NCI-H1048 (cell line): ENCODE measurements around the gene ADH6.
"Not testable (repeated sequence)": the region's sequence is repeated elsewhere in the genome, so short reads cannot be mapped to it uniquely, and the experiment has no call there.

Experiments
- DNase-seq: peaks from one replicate; lab custom pipeline; 2025; lab: John Stamatoyannopoulos, UW

The ADH6 gene

DNA sequence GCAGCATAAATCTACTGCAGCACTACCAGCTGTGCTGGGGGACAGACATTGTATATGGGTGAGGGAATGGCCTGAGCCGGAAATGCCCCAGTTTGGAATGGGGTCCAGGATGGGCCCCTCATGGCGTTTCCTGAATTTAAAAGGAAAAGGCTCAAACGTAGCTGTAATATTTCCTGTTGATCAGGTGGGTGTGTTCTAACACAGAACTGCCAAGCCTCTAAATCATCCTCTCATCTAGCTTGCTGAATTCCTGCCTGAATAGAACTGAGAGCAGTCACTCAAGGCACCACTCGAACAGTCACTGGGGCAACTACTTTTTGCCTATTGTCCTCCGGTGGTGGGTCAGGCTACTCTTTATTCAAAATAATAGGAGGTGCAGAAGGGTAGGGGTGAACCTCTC is 28.7 kb downstream of the ADH6 start:
- no peak for DNase-seq

DNA sequence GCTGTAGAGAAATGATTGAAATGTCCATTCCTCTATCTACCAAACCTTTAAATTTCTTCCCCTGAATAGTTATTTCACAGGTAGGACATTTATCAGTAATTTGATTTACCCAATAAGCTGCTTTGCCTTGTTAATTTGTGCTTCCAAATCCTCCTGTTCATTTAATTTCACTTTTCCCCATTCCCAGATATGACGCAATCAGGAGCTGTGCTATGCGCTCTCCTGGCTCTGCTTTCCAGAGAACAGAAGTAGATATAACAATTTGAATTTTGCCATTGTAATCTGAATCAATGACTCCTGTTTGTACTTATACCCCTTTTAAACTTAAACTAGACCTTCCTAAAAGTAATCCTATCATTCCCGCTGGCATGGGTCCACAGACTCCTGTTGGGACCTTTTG is 29.1 kb downstream of the ADH6 start:
- not testable (repeated sequence) for DNase-seq

GRCh38 chr4:99186029-99186428 is 33.0 kb downstream of the ADH6 start:
- no peak for DNase-seq

- DNase-seq, result no peak
Observed at GRCh38 chr4:99185581-99185980, 33.5 kb downstream of the ADH6 start.

GRCh38 chr4:99180382-99181070 is 38.5 kb downstream of the ADH6 start:
- DNase-seq, result no peak

DNA sequence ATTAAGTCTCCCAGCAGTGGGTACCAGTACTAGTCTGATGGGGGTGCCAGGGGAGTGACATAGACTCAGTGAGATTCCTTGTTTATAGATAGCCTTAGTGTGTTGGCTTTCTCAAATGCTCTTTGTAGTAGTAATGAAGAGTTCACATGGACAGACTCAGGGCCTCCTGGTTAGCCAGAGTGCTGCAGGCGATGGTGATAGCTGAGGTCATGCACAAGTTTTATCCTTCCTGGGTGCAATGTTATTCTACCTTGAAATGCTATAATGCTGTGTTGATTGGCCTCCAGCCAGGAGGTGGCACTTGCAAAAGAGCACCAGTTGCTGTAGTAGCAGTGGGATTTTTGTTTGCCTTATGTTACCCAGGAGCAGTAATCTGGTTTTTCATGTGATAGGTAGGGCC is 39.4 kb downstream of the ADH6 start:
- DNase-seq, result no peak

DNA sequence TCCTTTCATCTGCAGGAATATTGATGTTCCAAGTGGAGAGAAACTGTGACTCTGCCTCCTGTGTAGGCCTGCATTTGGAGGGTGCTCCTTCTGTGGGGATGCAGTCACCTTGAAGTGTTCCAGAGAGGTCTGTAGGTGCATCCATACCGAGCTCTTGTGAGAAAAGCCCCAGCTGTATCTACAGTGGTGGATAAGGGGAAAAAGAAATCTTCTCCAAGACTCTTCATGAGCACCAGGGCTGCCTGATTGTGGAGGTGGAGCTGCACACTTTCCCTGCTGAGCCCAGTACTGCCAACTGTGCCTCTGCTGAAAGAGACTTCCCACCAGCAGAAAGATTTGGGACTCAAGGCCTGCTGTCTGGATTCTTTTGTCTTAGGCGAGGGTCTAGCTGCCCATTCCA is 39.9 kb downstream of the ADH6 start:
- DNase-seq, result no peak

GRCh38 chr4:99166544-99166943 is 52.5 kb downstream of the ADH6 start:
- no peak for DNase-seq

DNA sequence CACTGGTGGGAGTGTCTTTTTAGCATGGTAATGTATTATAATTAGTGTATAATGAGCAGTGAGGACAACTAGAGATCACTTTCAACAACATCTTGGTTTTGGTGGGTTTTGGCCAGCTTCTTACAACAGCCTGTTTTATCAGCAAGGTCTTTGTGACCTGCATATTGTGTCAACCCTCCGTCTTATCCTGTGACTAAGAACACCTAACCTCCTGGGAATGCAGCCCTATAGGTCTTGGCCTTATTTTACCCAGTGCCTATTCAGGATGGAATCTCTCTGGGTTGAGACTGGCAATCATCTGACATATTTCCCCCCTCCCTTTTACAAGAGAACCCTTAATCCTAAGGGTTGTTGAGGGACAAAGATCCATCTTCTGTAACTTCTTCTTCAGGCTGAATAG is 53.1 kb downstream of the ADH6 start:
- no peak for DNase-seq

DNA sequence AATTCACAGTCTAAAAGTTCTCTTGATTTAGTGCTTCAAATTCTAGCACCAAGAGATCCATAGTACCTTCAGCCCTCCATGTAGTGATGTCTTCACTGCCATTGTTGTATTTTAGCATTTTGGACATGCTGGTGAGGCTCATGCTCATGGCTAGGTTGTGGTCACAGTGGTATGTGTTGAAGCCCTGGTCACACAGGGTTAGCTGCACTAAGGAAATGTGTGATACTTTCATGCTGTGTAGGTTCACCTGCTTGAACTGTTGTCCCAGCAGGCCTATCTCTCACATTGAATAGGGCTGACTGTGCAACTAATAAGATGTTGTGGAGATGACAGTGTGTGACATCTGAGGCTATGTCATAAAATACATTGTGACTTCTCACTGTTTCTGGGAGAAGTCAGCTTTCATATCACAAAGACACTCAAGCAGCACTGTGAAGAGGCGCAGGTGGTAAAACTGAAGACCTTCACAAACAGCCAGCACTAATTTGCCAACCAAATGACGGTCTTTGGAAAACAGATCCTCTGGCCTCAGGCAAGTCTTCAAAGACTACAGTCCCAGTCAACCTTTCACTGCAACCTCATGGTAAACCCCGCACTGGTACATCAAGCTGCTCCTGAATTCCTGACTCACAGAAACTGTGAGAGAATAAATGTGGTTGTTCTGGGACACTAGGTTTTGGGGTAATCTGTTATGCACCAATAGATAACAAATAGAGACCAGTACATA is 57.5 kb downstream of the ADH6 start:
- DNase-seq, result no peak

GRCh38 chr4:99159699-99160098 is 59.3 kb downstream of the ADH6 start:
- no peak for DNase-seq

DNA sequence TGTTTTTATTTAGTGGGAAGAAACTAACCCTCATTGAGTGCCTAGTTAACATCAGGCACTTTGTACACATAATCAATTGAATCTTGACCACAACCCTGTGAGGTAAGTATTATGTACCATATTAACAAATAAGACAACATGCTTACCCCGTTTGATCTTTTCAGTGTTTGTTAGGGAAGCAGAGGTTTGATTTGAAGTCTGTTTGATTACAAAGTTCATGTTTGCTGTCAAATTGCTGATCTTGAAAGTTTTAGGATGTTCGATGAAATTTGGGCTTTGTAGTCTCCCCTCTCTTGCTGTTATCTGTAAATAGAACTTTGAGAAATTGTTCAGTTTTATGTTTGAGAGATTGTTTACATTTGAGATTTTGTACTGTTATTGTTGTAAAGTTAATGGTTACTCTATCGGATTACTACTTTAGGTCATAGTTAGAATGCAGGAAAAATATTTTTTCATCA is 61.5 kb downstream of the ADH6 start:
- DNase-seq, result no peak

GRCh38 chr4:99156992-99157391 is 62.1 kb downstream of the ADH6 start:
- no peak for DNase-seq

- no peak for DNase-seq
Observed at GRCh38 chr4:99154658-99155342, 64.2 kb downstream of the ADH6 start.
